Kidney (tissue), 14 donors: ENCODE measurements around the gene SELP. TPM values are rescaled to one million over a fixed set of nuclear protein-coding genes. Genes with fewer than 3 reads are reported as not detected.

Source experiments
- DNase-seq, 5 donors: peaks; one replicate each; pipeline ENCODE4 v3.0.0-alpha.2; 2013 to 2020
- FAIRE-seq: peaks from 2 replicates; lab custom pipeline; 2012; peaks lifted over from hg19 to GRCh38; lab: Jason Lieb, UNC
- H3K27ac ChIP-seq, 2 donors: one replicate each; pipeline ENCODE4 v1.7.0; 2013; ENCODE audit warnings: low read depth in 2 of 2, low read length in 2 of 2, inconsistent platforms in 1 of 2
- H3K27me3 ChIP-seq: one replicate; pipeline ENCODE4 v1.7.1; 2013; ENCODE audit warnings: low read length, inconsistent platforms; ENCODE audit not compliant: control insufficient read depth, insufficient read depth
- H3K36me3 ChIP-seq, 3 donors: one replicate each; pipeline versions ENCODE4 v1.7.0 to v1.7.1; 2013; ENCODE audit warnings: low read length in 3 of 3, control low read depth in 1 of 3, inconsistent platforms in 1 of 3; ENCODE audit not compliant: insufficient read depth in 3 of 3, control insufficient read depth in 2 of 3
- H3K4me1 ChIP-seq, 3 donors: one replicate each; pipeline versions ENCODE4 v1.7.0 to v1.7.1; 2013; ENCODE audit warnings: low read length in 3 of 3, inconsistent platforms in 1 of 3, low read depth in 1 of 3; ENCODE audit not compliant: control insufficient read depth in 2 of 3, insufficient read depth in 2 of 3
- H3K4me3 ChIP-seq, 3 donors: one replicate each; pipeline versions ENCODE4 v1.7.0 to v1.8.1; 2013; ENCODE audit warnings: low read length in 3 of 3, control low read depth in 1 of 3, inconsistent platforms in 1 of 3
- H3K9ac ChIP-seq, 3 donors: one replicate each; pipeline versions ENCODE4 v1.7.0 to v1.7.1; 2013; ENCODE audit warnings: low read length in 3 of 3, control low read depth in 1 of 3, inconsistent platforms in 1 of 3
- H3K9me3 ChIP-seq, 3 donors: one replicate each; pipeline versions ENCODE4 v1.7.0 to v1.7.1; 2013; ENCODE audit warnings: low read length in 3 of 3, control low read depth in 1 of 3, inconsistent platforms in 1 of 3; ENCODE audit not compliant: control insufficient read depth in 2 of 3, insufficient read depth in 1 of 3
- intact Hi-C: fragments of 100-400 bp; cut with DNase I; formaldehyde crosslinking; loops from one replicate; pipeline ENCODE4 v1.11.1; 2022
- polyA plus RNA-seq: library from polyadenylated mRNA; stranded (reverse); fragments of 350-450 nt; fragmentation: Illumina TruSeq; extraction: RNeasy Lipid Tissue Mini Kit (QIAGEN cat#74804); gene quantifications from one replicate; pipeline ENCODE4 v1.2.3, GENCODE V29; 2014; ENCODE audit warnings: low read depth, low replicate concordance; ENCODE audit not compliant: insufficient read depth
- total RNA-seq: library from RNA; stranded (reverse); fragmentation: NEBNext Ultra II Directional; extraction: Animal tissue kit (Norgen Biotek cat#: 25700); gene quantifications from one replicate; pipeline ENCODE4 v1.2.1, GENCODE V29; 2021
- TF ChIP-seq, protein P1 (sequence below): IDR thresholded peaks from 3 replicates; pipeline ENCODE4 v1.5.1; 2012; ENCODE audit warnings: mild to moderate bottlenecking, moderate library complexity, borderline replicate concordance; ENCODE audit not compliant: insufficient read depth; ENCODE audit errors: extremely low read depth
- donor health status: control.
- donor health status: control.
- donor health status: control.
- donor health status: control.
- donor health status: control.
- donor health status: DM: yes; HTN: yes; CAD: no.
- donor health status: Normal renal cell carcinoma (clear cell type).

Gene SELP
- total and polyA plus RNA-seq, 2 donors from 2014 or later = 12.5 to 19.4 TPM

DNA sequence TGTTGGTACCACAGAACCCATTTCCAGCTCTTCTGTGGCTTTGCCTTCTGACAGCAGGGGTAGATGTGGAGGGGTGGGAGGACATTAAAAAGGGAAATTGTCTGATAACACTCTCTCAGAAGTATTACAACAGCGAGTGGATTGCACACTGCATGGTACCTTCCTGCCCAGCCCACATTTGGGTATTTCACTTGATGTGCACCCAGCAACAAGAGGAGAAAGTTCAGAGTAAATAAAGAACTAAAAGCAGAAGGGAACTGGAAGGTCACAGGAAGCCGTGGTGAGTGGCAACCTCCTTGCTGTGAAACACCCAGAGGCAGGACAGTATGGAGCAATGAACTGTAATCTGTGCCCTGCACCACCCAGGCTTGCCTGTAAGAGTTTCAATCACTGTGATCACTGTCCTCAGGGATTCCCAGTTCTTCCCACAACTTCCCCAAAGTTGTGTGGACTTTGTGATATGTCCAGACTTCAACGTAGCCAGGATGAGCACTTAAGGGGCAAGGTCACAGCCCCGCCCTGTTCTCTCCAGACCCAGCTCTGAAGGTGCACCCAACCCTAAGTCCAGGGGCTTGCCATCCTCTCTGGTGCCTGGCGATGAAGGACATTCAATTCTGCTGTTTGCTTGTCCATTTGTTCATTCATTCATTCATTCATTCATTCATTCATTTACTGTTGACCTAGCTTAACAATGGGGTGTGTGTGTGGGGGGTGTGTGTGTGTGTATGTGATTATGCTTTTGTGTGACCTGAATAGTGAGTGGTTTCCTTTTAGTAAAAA, 25.0 kb downstream of the SELP start:
- no peak overlapping the region for H3K27ac ChIP-seq
- TF ChIP-seq, protein P1, sequence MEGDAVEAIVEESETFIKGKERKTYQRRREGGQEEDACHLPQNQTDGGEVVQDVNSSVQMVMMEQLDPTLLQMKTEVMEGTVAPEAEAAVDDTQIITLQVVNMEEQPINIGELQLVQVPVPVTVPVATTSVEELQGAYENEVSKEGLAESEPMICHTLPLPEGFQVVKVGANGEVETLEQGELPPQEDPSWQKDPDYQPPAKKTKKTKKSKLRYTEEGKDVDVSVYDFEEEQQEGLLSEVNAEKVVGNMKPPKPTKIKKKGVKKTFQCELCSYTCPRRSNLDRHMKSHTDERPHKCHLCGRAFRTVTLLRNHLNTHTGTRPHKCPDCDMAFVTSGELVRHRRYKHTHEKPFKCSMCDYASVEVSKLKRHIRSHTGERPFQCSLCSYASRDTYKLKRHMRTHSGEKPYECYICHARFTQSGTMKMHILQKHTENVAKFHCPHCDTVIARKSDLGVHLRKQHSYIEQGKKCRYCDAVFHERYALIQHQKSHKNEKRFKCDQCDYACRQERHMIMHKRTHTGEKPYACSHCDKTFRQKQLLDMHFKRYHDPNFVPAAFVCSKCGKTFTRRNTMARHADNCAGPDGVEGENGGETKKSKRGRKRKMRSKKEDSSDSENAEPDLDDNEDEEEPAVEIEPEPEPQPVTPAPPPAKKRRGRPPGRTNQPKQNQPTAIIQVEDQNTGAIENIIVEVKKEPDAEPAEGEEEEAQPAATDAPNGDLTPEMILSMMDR = no peak
- no peaks in the 10 kb centered on the region for H3K4me1 ChIP-seq
- H3K4me3 ChIP-seq = no peak overlapping the region
- H3K9me3 ChIP-seq = no peaks in the 10 kb centered on the region
- DNase-seq = no peak
- no peaks in the 10 kb centered on the region for H3K36me3 ChIP-seq
- FAIRE-seq = no peak
- no peaks in the 10 kb centered on the region for H3K27me3 ChIP-seq
- H3K9ac ChIP-seq = no peak overlapping the region
- intact Hi-C loops = loop anchor here (10.0 kb wide), 1 partner anchor 90 kb away; no protein-coding TSS in a partner anchor

DNA sequence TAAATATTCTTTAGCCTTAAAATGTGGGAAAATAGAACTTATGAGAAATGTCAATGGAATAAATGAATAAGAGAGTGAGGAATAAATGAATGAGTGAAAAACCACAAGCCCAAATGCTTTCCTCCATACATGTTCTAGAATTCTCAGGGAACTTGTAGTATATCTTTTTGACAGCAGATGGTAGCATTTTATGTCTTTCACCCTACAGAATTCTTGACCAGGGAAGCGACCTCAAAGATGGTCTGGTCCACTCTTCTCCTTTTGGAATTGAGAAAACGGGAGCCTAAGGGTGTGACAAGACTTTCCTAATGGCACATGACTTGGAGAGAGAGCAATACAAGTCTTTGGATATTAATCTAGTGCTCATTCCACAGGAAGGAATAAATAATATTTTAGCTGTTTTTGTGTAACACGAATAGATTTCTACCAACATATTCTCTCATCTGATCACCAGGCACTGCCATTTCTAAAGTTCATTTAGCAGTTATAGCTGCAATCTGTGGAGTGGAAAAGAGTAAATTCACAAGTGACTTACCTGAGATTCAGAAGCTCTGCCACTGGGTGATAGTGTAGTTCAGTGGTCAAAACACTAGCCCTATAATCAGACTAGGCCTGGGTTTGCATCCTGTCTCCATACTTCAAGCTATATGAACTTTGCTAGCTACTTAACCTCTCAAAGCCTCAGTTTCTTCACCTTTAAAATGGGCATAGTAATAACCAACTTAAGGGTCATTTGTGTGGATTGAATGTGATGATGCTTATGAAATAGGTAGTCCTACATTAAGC, 28.6 kb downstream of the SELP start:
- DNase-seq (peak in 1 of 5 donors; percentile 29), FAIRE-seq (no peak)
- no peaks in the 10 kb centered on the region for H3K4me1 ChIP-seq
- no peak overlapping the region for H3K27ac ChIP-seq
- H3K9me3 ChIP-seq = no peaks in the 10 kb centered on the region
- intact Hi-C loops = loop anchor here (10.0 kb wide), 1 partner anchor 94 kb away; no protein-coding TSS in a partner anchor
- no peak overlapping the region for H3K9ac ChIP-seq
- no peaks in the 10 kb centered on the region for H3K27me3 ChIP-seq
- TF ChIP-seq, protein P1 = peak; percentile 43
- H3K4me3 ChIP-seq = no peak overlapping the region
- no peaks in the 10 kb centered on the region for H3K36me3 ChIP-seq

DNA sequence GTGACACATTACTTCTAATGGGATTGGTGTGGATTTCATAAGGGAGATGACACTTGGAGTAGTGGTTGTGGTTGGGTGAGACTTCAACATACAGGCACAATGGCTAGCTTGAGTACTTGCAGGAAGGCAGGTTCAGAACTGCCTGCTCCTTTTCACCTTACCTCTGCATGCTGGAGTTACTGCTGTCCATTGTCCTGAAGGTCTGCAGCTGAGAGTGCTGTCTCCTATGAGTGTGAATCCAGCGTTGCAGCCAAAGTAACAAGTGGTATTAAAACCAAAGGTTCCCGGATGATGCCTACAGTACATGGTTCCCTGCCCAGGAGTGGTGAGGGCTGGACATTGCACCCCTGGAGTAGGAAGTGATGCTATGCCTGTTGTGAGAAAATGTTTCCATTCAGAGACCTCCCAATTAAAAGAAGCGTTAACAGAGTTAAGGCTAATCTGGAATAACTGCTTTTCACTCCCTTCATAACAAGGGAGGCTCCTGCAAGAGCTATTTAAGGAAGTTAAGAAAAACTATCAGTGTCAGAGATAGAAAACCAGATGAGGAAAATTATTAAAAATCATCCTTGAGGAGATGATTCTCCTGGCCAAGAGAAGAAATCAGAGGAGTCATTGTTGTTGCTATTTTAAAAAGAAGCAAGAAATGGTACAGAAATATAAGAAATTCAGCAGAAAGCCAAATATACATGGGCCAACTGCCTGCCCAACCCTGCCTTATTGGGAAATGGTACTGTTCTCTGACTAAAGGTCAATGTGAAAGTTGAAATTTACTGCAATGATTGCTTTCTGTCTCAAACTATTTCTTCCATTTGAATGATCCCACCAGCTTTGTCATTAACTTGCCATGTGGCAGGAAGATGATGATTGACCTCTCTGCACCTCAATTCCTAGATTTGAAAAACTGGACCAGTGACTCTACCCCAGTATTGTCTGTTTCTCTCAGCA, 33.9 kb downstream of the SELP start:
- no peaks in the 10 kb centered on the region for H3K9me3 ChIP-seq
- no peaks in the 10 kb centered on the region for H3K27me3 ChIP-seq
- FAIRE-seq = no peak
- H3K4me3 ChIP-seq = no peak overlapping the region
- intact Hi-C loops = no loop called here
- no peak overlapping the region for H3K9ac ChIP-seq
- TF ChIP-seq, protein P1 = no peak
- no peaks in the 10 kb centered on the region for H3K36me3 ChIP-seq
- H3K4me1 ChIP-seq = no peaks in the 10 kb centered on the region
- H3K27ac ChIP-seq = no peak overlapping the region
- peak in 4 of 5 donors; percentile 47 to 77 (median 63) for DNase-seq
